PC-3 (cell line): ENCODE measurements around the gene BRPF1.

Experiments used
- EZH2 ChIP-seq: fragments of 300-600 bp; sonication (generic); IDR thresholded peaks from one replicate; pipeline ENCODE4 v1.6.1; 2017; ENCODE audit warnings: antibody characterized with exemption, mild to moderate bottlenecking, low read length; ENCODE audit not compliant: unreplicated experiment
- EZH2phosphoT487 ChIP-seq: fragments of 300-600 bp; sonication (generic); IDR thresholded peaks from 2 replicates; pipeline ENCODE4 v1.6.1; 2018; ENCODE audit warnings: mild to moderate bottlenecking, antibody characterized with exemption, low read length, borderline replicate concordance
- TF ChIP-seq, protein P1 (sequence below): fragments of 300-600 bp; sonication (generic); conservative IDR thresholded peaks from 2 replicates; pipeline ENCODE4 v1.5.1; 2017; ENCODE audit warnings: antibody characterized with exemption, low read depth, mild to moderate bottlenecking, low read length

DNA sequence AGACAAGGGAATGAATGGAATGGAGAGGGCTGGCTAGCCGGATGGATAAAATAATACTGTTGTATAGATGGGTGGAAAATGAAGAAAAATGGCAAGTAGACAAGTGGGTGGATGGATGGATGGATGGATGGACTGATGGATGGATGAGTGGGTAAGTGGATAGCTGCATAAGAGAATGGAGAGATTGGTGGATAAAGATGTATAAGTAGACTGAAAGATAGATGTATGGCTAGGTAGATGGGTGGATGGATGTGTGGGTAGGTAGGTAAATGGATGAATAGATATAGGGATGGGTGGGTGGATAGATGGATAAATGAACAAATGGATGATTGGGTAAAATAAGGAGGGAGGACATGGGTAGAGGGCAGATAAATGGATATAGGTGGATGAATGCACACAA lies 14.0 kb upstream of the BRPF1 start:
- TF ChIP-seq EZH2 (no peak), EZH2phosphoT487 (no peak)
- TF ChIP-seq, protein P1, sequence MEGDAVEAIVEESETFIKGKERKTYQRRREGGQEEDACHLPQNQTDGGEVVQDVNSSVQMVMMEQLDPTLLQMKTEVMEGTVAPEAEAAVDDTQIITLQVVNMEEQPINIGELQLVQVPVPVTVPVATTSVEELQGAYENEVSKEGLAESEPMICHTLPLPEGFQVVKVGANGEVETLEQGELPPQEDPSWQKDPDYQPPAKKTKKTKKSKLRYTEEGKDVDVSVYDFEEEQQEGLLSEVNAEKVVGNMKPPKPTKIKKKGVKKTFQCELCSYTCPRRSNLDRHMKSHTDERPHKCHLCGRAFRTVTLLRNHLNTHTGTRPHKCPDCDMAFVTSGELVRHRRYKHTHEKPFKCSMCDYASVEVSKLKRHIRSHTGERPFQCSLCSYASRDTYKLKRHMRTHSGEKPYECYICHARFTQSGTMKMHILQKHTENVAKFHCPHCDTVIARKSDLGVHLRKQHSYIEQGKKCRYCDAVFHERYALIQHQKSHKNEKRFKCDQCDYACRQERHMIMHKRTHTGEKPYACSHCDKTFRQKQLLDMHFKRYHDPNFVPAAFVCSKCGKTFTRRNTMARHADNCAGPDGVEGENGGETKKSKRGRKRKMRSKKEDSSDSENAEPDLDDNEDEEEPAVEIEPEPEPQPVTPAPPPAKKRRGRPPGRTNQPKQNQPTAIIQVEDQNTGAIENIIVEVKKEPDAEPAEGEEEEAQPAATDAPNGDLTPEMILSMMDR: no peak
